CD4-positive, alpha-beta T cell treated with Interleukin-1 beta for 1 hour (primary cell): Measurements from ENCODE around the gene TCFL5.
"Not testable (repeated sequence)": the region's sequence is repeated elsewhere in the genome, so short reads cannot be mapped to it uniquely, and the experiment has no call there.

Experiments used
- DNase-seq, 2 donors: peaks; one replicate each; pipeline ENCODE4 v3.0.0-alpha.2; 2020 to 2022

TCFL5 gene

DNA sequence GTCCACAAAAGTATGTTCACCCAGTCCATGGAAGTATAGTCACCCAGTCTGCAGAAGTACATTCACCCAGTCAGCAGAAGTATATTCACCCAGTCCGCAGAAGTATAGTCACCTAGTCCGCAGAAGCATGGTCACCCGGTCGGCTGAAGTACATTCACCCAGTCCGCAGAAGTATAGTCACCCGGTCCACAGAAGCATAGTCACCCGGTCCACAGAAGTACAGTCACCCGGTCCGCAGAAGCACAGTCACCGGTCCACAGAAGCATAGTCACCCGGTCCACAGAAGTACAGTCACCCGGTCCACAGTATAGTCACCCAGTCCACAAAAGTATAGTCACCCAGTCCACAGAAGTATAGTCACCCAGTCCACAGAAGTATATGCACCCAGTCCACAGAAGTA lies 8.8 kb downstream of the TCFL5 start:
- DNase-seq, result no peak

DNA sequence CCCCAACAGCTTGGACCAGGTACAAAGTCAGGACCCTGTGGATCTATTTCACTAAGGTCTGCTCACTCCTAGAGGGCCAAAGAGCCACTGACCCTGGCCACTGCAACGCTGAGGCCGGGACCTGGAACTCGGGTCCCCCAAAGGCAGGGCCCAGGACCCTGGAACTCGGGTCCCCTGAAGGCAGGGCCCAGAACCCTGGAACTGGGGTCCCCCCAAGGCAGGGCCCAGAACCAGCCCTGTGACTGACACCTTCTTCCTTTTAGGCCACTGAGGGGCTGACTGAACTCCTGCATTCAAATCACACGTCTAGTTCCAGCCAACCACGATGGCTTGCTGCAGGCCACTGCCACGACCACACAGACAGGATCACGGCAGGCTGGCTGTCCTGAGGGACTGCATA lies 9.4 kb downstream of the TCFL5 start:
- no peak for DNase-seq

DNA sequence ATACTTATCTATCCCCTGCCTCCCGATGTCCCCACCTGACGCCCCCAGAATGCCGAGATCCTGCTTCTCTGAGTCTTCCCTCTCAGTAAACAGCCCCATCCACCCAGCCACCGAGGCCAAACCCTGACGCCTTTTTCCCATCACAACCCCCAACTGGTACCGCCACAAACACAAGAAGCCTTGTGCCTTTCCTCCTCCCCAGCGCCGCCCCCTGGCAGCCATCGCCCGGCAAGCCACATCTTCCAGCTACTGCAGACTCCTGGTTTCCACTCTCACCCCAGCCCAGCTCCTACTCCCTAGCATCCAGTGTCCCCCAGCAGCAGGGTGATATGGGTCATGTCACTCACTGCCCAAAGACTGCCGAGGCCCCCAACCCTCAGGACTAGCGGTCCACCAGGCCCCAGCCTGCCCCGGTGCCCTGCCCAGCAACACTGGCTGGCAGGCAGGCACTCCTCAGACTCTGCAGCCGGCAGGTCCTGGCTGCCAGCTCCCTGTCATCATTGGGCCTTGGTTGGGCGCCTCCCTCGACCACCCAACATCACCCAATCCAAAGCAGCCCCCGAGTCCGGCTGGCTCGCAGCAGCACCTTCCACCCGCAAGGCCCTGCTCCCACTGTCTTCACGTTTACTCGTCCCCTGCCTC lies 11.2 kb downstream of the TCFL5 start:
- DNase-seq, result no peak

DNA sequence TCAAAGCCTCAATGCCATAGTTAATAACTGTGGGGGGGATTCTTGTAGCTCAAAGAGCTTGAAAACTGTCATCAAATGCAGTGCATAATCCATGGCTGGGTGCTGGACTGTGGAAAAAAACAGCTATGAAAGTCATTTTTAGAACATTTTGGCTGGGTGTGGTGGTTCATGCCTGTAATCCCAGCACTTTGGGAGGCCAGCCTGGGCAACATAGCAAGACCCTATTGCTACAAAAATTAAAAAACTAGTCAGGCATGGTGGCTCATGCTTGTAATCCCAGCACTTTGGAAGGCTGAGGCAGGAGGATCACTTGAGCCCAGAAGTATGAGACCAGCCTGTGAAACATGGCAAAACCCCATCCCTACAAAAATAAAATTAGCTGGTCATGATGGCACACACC lies 12.2 kb downstream of the TCFL5 start:
- no peak for DNase-seq

DNA sequence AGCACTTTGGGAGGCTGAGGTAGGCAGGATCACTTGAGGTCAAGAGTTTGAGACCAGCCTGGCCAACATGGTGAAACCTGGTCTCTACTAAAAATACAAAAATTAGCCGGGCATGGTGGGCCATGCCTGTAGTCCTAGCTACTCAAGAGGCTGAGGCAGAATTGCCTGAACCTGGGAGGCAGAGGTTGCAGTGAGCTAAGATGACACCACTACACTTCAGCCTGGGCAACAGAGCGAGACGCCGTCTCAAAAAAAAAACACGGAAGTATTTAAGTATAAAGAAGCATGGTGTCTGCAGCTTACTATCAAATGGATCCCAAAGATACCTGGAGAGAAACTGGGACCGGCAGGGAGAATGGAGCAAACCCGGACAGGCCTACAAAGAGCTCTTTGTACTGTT lies 12.7 kb downstream of the TCFL5 start:
- not testable (repeated sequence) for DNase-seq

DNA sequence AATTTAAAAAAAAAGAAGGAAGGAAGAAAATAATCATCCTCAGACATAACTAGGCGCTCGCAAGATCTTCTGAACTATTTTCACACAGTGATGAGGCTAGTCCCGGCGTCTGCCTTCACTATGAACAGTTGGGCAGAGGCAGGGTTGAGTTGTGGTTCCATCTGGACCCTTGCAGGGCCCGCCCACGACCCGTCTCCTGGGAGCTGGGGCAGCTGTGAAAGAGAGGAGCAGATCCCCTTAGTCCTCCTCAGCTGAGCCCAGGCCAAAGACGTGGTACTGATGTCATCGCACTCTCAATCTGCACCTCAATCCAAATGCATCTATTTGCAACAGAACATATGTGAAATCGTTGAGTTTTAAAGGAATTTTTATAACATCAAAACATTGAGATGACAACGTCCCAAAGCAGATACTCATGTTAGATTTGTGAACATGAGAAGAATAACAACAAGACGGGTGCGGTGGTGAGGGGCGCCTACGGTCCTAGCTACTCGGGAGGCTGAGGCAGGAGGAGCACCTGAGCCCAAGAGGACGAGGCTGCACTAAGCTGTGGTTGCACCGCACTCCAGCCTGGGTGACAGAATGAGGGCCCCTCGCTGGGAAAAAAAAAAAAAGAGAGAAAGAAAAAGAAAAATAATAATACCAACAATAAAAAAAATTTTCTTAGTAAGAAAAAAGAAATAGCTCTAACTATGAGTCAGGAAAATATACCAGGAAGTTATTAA lies 15.3 kb downstream of the TCFL5 start:
- DNase-seq, result no peak

DNA sequence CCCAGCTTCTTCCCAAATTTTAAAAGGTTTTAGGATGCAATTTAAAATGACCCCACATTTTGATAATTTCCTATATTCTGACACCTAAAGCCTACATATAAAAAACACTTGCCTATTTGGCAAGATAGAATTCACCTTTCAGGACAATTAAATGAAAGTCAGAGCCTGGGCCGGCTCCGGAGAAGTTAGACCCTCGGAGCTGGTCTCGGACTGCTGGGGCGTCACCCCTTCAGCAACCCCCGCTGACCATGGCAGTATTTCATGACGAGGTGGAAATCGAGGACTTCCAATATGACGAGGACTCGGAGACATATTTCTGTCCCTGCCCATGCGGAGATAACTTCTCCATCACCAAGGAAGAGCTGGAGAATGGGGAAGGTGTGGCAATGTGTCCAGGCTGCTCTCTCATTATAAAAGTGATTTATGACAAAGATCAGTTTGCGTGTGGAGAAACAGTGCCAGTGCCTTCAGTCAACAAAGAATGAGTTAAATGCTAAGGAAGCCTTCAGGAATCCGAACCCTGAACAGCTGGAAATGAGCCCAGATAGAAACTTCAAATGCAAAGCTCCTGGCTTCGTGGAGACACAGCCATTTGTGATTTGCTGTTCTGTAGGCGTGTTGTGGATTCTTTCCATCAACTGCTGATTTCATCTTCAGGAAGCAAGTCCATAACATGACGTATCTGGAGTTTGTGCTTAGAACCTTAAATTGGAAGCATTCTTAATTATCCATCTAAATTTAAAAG lies 16.0 kb downstream of the TCFL5 start:
- no peak for DNase-seq

DNA sequence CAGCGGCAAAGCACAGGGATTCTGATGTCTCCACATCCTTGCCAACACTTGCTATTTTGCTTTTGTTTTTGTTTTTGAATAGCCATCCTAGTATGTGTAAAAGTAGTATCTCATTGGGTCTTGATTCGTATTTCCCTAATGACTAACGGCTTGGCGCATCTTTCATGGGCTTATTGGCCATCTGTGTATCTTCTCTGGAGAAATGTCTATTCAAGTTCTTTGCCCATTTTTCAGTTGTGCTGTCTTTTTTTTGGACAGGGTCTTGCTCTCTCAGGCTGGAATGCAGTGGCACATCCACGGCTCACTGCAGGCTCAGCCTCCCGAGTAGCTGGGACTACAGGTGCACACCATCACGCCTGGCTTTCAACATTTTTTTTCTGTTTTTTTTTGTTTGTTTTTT lies 17.4 kb downstream of the TCFL5 start:
- no peak for DNase-seq

DNA sequence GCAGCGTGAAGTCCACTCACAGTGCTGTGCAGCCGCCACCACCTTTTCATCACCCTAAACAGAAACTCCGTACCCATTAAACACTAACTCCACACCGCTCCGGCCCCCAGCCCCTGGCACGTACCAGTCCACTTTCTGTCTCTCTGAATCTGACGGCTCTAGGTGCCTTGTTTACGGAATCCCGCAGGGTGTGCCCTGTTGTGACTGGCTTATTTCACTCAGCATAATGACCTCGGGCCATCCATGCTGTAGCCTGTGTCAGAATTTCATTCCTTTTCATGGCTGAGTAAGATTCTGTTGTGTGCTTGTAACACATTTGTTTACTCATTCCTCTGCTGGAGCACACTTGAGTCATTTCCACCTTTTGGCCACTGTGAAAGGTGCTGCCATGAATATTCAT lies 18.0 kb downstream of the TCFL5 start:
- no peak for DNase-seq

DNA sequence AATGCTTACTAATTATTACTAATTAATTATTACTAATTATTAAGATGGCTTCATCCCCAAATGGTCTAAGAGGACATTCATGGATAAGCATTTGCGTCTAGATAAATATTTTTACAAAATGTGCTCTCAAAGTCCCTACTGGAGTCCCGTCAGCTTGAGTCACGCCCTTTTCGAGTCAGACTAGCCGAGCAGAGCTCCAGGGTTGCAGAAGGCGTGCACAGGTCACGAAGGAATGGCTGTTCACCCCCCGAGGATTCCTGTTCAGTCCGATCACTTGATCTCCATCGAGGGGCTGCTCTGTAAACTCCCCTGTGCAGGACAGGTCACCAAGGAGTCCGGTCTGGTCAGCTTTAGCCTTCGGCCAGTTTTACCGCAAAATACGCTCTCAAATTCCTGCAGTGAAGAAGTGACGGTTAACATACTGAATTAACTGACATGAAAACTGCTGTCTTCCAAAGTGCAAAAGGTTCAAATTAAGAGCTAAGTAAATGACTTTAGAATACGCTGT lies 19.9 kb downstream of the TCFL5 start:
- no peak for DNase-seq

DNA sequence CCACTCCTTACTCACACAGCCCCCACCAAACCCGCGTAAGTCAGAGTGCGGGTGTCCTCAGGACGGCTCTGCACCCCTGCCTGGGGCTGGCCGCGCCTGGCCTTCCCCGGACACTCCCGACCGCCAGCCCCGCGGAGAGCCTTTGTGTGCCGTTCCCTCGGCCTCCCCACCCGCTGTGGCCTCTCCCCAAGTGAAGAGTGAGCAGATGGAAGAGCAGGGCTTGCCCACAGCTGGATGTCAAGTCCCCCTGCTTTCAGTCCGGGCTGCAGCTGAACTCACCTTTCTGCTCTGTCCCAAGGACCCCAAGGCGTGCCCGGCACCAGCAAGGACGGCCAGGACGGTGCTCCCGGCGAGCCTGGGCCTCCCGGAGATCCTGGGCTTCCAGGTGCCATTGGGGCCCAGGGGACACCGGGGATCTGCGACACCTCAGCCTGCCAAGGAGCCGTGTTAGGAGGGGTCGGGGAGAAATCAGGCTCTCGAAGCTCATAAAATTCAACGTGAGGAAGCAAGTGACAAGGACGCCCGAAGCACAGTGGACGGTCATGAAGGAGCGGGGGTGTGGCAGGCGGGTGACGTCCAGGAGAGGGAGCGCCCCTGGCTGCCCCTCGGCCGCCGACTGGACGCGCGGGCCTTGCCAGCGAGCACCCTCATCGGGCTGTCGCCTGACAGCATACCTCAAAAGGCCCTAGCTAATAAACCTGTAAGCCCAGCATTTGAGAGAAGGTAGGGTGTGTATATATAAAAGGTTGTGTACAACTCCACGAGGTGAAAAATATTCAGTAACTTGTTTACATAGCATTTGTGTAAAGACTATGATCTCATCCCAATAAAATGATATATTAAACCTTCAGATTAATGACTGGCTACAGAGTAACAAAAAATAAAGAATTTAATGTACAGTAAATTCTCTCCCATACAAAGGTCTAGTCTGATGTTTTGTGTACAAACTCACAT lies 21.1 kb downstream of the TCFL5 start:
- no peak for DNase-seq

DNA sequence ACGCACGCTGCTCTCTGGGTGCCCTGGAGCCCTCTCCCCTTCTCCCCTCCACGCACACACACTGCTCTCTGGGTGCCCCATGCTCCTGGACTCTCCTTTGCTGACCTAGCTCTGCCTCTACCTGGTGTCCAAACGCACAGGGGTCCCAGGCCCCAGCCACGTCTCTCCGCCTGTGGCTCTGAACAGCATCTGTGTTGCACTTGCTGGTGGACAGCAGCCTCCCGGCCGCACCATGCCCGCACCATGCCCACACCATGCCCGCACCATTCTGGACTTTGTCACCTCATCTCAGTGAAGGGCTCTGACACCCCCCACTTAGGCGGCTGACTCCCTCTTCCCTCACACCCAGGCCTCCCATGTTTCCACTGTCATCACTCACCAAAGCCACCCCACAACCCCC lies 21.8 kb downstream of the TCFL5 start:
- DNase-seq, result no peak

DNA sequence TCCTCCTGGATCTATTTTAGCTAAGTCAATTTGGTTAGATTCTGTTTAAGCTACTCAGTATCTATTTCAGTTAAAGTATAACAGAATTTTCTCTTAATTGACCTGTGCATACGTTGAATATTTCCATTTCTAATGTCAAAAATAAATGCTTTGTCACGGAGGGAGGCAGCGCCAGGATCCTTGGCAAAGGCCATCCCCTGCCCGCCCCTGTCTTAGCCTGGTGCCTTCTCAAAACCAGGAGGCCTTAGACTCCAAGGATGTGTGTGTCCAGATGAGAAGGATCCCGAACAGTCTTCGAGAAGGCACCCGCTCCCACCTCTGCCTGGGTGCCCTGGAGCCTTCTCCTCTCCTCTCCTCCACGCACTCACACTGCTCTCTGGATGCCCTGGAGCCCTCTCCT lies 22.4 kb downstream of the TCFL5 start:
- no peak for DNase-seq

DNA sequence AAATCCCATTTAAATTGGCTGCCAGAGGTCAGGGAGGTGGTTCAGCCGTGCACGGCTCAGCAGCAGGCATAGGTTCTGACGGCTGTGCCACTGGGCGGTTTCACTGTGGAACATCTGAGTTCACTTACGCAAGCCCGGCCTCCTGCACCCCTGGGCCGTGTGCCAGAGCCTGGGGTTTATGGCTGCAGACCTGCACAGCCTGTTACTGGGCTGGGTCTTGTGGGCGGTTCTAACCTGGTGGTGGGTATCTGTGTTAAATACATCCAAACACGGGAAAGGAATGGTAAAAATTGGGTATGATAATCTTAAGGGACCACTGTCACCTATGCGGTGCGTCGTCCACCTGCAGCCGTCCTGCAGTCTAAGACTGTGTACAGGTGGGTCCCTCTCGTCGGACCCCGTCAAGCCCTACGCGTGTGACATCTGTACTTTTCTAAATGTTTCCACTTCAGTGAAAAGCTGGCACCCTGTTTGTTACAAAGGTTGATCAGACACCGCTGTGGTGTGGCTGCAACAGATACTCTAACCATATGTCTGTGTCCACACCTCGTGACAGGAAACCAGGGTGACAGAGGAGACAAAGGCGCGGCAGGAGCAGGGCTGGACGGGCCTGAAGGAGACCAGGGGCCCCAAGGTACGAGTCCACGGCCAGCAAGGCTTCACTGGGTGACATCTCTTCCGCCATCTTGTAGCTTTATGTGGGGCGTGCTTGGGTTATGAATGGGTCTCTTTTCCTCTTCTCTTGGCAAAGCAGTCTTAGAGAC lies 23.3 kb downstream of the TCFL5 start:
- peak in 1 of 2 donors; percentile 40 for DNase-seq

DNA sequence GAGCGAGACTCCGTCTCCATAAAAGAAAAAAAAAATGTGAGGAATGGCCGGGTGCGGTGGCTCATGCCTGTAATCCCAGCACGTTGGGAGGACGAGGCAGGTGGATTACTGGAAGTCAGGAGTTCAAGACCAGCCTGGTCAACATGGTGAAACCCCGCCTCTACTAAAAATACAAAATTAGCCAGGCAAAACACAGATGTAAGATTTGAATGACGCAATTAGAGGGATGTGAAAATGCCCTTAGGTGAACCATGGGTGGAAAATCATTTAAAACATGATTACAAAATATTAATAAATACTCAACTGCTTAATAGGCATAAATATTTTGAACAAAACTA lies 23.9 kb downstream of the TCFL5 start:
- DNase-seq, result no peak

DNA sequence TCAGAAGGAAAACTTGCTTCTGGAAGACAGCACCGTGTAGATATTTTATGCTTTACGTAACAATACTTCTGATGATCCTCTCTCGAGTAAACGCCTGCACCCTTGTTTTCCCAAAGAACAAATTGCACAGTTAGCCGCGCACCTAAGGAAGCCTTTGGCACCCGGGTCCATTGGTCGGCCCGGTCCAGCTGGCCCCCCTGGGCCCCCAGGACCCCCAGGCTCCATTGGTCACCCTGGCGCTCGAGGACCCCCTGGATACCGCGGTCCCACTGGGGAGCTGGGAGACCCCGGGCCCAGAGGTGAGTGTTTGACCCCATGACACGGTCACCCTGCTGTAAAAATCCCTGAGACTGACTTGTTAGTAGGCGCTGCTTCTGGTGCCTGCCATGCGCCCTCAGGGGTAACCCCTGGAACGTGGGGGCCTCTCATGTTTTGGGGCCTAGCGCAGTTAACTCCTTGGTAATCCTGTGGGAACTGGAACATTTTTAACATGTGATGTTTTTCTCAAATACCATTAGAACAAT lies 24.6 kb downstream of the TCFL5 start:
- DNase-seq, result no peak

DNA sequence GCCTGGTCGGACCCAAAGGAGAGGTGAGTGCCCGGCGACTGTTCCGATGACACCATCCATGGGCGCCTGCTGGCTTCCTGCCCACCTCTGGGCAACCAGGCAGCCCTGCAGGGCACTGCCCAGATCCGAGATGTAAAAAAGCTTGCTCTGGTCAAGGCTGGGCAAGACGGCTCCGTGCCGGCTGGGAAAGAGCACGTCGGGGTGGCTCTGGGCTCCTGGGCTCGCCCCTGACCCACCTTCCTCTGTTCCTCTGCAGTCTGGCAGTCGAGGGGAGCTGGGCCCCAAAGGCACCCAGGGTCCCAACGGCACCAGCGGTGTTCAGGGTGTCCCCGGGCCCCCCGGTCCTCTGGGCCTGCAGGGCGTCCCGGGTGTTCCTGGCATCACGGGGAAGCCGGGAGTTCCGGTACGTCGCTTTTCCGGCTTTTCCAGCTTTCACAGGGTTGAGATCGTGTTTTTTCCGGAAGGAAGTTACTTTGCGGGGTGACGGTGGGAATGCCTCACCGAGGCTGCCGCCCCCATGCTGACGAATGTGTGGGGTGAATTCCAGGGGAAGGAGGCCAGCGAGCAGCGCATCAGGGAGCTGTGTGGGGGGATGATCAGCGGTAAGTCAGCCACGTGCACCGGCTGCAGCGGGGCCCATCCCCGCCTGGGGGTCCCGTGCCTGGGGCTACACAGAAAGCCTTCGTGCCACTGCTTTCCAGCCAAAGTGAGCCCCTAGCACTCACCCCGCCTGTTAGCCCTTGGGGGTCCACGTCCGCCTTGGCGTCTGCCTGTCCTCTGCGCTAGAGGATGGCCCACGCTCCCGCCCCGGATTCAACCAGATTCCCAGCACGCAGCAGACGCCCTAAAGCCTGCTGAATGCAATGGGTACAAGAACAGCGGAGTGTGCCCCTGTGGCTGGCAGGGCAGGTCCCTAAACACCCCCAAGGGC lies 25.4 kb downstream of the TCFL5 start:
- no peak for DNase-seq

DNA sequence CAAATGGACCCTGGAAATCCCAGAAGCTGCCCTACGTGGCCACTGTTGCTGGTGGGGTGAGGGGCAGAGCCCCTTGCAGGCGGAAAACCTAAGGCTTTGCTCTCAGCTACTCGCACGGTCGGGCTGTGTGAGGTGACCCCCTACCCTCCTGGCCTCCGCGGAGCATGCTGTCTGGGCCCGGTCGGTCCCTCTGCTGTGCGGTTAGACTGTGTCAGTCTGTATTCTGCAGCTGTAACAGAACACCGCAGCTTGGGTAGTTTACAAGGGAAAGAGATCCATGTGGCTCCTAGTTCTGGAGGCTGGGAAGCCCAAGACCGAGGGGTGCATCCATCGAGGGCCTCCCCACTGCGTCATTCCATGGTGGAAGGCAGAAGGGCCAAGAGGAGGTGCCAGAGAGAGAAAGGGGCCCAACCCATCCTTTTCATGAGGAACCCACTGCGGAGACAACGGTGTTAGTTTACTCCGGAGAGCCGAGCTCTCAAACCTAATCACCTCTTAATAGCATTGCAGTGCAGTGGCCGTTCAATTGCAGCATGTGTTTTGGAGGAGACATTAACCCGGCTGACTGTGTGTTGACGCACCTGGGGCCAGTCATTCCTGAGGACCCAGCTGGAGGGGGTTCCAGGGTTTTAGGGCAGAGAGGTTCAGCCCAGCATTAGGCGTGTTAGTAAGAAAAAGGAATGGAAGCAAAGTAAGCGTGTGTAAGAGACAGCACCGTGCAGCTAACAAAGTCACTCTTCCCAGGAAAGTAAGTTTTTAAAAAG lies 26.5 kb downstream of the TCFL5 start:
- DNase-seq, result no peak

DNA sequence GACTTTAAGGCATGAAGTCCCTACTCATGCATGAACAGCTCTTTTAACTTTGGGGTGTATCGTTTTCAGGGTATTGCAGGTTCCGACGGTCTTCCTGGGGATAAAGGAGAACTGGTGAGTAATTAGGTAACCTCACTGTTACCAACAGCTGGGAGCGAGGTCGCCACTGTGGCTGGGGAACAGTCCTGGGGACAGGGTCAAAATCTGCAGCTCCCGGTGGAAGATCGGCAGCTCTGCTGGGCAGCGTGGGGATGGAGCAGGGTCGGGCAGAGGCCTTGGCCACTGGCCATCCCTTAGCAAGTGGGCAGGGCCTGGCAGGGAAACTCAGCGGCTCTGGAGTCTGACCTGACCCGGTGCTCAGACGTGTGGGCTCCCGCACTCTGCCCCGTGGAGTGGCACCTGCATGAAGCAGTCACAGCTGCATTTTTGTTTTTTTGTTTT lies 28.7 kb downstream of the TCFL5 start:
- DNase-seq, result no peak
